Measurements from ENCODE around the gene CDC42BPG.

Gene CDC42BPG

DNA sequence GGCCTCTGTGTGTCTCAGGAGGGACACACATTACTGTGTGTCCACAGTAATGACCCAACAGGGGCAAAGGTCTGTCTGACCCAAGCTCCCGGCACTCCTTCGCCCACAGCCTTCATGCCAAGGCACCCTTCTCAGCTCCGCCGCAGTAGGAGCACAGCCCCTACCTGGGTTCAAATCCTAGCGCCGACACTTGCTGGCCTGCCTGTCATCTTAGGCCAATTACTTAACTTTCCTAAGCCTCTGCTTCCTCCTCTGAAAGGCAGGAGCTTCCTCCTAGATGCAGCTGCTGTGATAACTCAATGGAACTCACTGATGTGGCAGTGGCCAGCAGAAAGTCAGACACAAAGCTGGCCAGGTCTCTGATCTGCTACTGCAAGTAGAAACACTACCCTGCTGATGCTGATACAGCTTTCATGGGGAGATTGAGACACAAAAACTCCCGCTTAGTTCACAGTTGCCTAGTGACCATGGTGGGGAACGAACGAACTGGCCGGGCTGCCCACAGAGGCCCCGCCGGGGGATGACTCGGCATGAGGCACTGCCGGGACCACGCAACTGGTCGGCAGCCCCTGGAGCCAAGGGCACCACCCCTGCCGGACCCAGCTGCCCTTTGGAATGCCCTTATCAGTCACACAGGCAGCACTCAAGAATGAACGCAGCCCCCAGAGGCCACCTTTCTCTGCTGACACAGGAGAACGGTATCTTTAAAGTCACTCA, 25.9 kb upstream of the CDC42BPG start:
- no peaks in the 10 kb centered on the region for H3K36me3 ChIP-seq (replicated peaks; ENCODE audit: insufficient read depth, low read length)
- no peak overlapping the region for H3K27ac ChIP-seq (ENCODE audit: low read length)
- H4K20me1 ChIP-seq (ENCODE audit: insufficient read depth, low read length): no peaks in the 10 kb centered on the region
- no peak overlapping the region for H3K4me2 ChIP-seq (ENCODE audit: low read depth, low read length)
- peaks cover 63% of the 10 kb centered on the region for H3K79me2 ChIP-seq (ENCODE audit: low read length)
- no peaks in the 10 kb centered on the region for H3K27me3 ChIP-seq (replicated peaks; ENCODE audit: insufficient read depth, low read length)
- no peak for TF ChIP-seq EZH2phosphoT487 (IDR thresholded peaks at IDR 0.05; ENCODE audit: low read length)
- TF ChIP-seq, protein P1, sequence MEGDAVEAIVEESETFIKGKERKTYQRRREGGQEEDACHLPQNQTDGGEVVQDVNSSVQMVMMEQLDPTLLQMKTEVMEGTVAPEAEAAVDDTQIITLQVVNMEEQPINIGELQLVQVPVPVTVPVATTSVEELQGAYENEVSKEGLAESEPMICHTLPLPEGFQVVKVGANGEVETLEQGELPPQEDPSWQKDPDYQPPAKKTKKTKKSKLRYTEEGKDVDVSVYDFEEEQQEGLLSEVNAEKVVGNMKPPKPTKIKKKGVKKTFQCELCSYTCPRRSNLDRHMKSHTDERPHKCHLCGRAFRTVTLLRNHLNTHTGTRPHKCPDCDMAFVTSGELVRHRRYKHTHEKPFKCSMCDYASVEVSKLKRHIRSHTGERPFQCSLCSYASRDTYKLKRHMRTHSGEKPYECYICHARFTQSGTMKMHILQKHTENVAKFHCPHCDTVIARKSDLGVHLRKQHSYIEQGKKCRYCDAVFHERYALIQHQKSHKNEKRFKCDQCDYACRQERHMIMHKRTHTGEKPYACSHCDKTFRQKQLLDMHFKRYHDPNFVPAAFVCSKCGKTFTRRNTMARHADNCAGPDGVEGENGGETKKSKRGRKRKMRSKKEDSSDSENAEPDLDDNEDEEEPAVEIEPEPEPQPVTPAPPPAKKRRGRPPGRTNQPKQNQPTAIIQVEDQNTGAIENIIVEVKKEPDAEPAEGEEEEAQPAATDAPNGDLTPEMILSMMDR (IDR thresholded peaks at IDR 0.05; ENCODE audit: low read length): no peak
- TF ChIP-seq EZH2 (optimal IDR thresholded peaks at IDR 0.05; ENCODE audit: low read depth, low read length): no peak
- DNase-seq: no peak
- H3K9ac ChIP-seq (ENCODE audit: low read length): no peak overlapping the region
- H3K9me2 ChIP-seq (replicated peaks; ENCODE audit: insufficient read depth, low read length): no peaks in the 10 kb centered on the region
- no peaks in the 10 kb centered on the region for H3K9me3 ChIP-seq (replicated peaks; ENCODE audit: insufficient read depth, low read length)
- peaks cover 13% of the 10 kb centered on the region for H3F3A ChIP-seq (ENCODE audit: insufficient read depth, low read length)
- H2AFZ ChIP-seq (ENCODE audit: low read length): no peak overlapping the region
- H3K4me3 ChIP-seq (ENCODE audit: low read length): no peak overlapping the region
- peaks cover 16% of the 10 kb centered on the region for H3K4me1 ChIP-seq (ENCODE audit: low read length)

- no peaks in the 10 kb centered on the region for H4K20me1 ChIP-seq (ENCODE audit: insufficient read depth, low read length)
- no peak overlapping the region for H2AFZ ChIP-seq (ENCODE audit: low read length)
- no peaks in the 10 kb centered on the region for H3K27me3 ChIP-seq (replicated peaks; ENCODE audit: insufficient read depth, low read length)
- no peak overlapping the region for H3K9ac ChIP-seq (ENCODE audit: low read length)
- peaks cover 63% of the 10 kb centered on the region for H3K79me2 ChIP-seq (ENCODE audit: low read length)
- no peak for DNase-seq
- H3F3A ChIP-seq (ENCODE audit: insufficient read depth, low read length): peaks cover 16% of the 10 kb centered on the region
- no peaks in the 10 kb centered on the region for H3K9me2 ChIP-seq (replicated peaks; ENCODE audit: insufficient read depth, low read length)
- H3K27ac ChIP-seq (ENCODE audit: low read length): no peak overlapping the region
- H3K4me2 ChIP-seq (ENCODE audit: low read depth, low read length): no peak overlapping the region
- no peak overlapping the region for H3K4me3 ChIP-seq (ENCODE audit: low read length)
- peaks cover 23% of the 10 kb centered on the region for H3K4me1 ChIP-seq (ENCODE audit: low read length)
- H3K9me3 ChIP-seq (replicated peaks; ENCODE audit: insufficient read depth, low read length): no peaks in the 10 kb centered on the region
- no peaks in the 10 kb centered on the region for H3K36me3 ChIP-seq (replicated peaks; ENCODE audit: insufficient read depth, low read length)
- TF ChIP-seq EZH2phosphoT487 (IDR thresholded peaks at IDR 0.05; ENCODE audit: low read length) (no peak), EZH2 (optimal IDR thresholded peaks at IDR 0.05; ENCODE audit: low read depth, low read length) (no peak)
- TF ChIP-seq, protein P1 (IDR thresholded peaks at IDR 0.05; ENCODE audit: low read length): no peak
These were observed 25.2 kb upstream of the CDC42BPG start for GRCh38 chr11:64869571-64870175.

- Histone ChIP-seq H3K27me3 (replicated peaks; ENCODE audit: insufficient read depth, low read length) (no peaks in the 10 kb centered on the region), H3K27ac (ENCODE audit: low read length) (no peak overlapping the region), H3K79me2 (ENCODE audit: low read length) (peaks cover 64% of the 10 kb centered on the region), H4K20me1 (ENCODE audit: insufficient read depth, low read length) (no peaks in the 10 kb centered on the region), H3K36me3 (replicated peaks; ENCODE audit: insufficient read depth, low read length) (no peaks in the 10 kb centered on the region), H3K4me2 (ENCODE audit: low read depth, low read length) (no peak overlapping the region), H3F3A (ENCODE audit: insufficient read depth, low read length) (peaks cover 16% of the 10 kb centered on the region), H3K9me3 (replicated peaks; ENCODE audit: insufficient read depth, low read length) (no peaks in the 10 kb centered on the region), H3K4me3 (ENCODE audit: low read length) (no peak overlapping the region), H3K4me1 (ENCODE audit: low read length) (peaks cover 27% of the 10 kb centered on the region), H3K9me2 (replicated peaks; ENCODE audit: insufficient read depth, low read length) (no peaks in the 10 kb centered on the region), H3K9ac (ENCODE audit: low read length) (no peak overlapping the region), H2AFZ (ENCODE audit: low read length) (no peak overlapping the region)
- DNase-seq: no peak
- TF ChIP-seq, protein P1 (IDR thresholded peaks at IDR 0.05; ENCODE audit: low read length): no peak
- no peak for TF ChIP-seq EZH2 (optimal IDR thresholded peaks at IDR 0.05; ENCODE audit: low read depth, low read length)
- no peak for TF ChIP-seq EZH2phosphoT487 (IDR thresholded peaks at IDR 0.05; ENCODE audit: low read length)
These were observed 24.6 kb upstream of the CDC42BPG start for GRCh38 chr11:64868904-64869570.
